WTC11 (cell line): Measurements from ENCODE around the gene CCDC175.

Experiments used
- CTCF ChIP-seq: fragments of 200-600 bp; IDR thresholded peaks from 2 replicates; pipeline ENCODE4 v1.8.0; 2022; ENCODE audit warnings: antibody characterized with exemption
- ETV6 ChIP-seq: sonication (generic); formaldehyde crosslinking; IDR thresholded peaks from 2 replicates; pipeline ENCODE4 v1.8.1; 2022; ENCODE audit warnings: mild to moderate bottlenecking, missing genetic modification reagents
- FOXP4 ChIP-seq: sonication (generic); formaldehyde crosslinking; IDR thresholded peaks from 2 replicates; pipeline ENCODE4 v1.8.0; 2022; ENCODE audit warnings: mild to moderate bottlenecking, missing genetic modification reagents
- JAZF1 ChIP-seq: fragments of 250-450 bp; sonication (Bioruptor Pico); IDR thresholded peaks from 2 replicates; pipeline ENCODE4 v1.9.0; 2021; ENCODE audit warnings: moderate library complexity, mild to moderate bottlenecking, inconsistent platforms
- MAX ChIP-seq: sonication (generic); formaldehyde crosslinking; IDR thresholded peaks from 2 replicates; pipeline ENCODE4 v1.8.0; 2022; ENCODE audit warnings: mild to moderate bottlenecking, missing genetic modification reagents
- SP1 ChIP-seq: sonication (generic); formaldehyde crosslinking; conservative IDR thresholded peaks from 2 replicates; pipeline ENCODE4 v1.8.1; 2022; ENCODE audit warnings: missing genetic modification reagents
- ZNF423 ChIP-seq: fragments of 250-450 bp; sonication (Bioruptor Pico); IDR thresholded peaks from 2 replicates; pipeline ENCODE4 v2.1.2; 2022; ENCODE audit warnings: mild to moderate bottlenecking, moderate library complexity
- ZNF532 ChIP-seq: fragments of 250-450 bp; sonication (Bioruptor Pico); IDR thresholded peaks from 2 replicates; pipeline ENCODE4 v1.9.0; 2021; ENCODE audit warnings: mild to moderate bottlenecking, borderline replicate concordance

- TF ChIP-seq CTCF, result no peak
- no peak for TF ChIP-seq JAZF1 (CRISPR knock-in tag)
- TF ChIP-seq SP1 (CRISPR knock-in tag), result no peak
- TF ChIP-seq ETV6 (CRISPR knock-in tag), result no peak
- TF ChIP-seq ZNF423, result no peak
- no peak for TF ChIP-seq MAX
- no peak for TF ChIP-seq FOXP4
- no peak for TF ChIP-seq ZNF532 (CRISPR knock-in tag)
Measured at GRCh38 chr14:59484639-59485175, 91.9 kb downstream of the CCDC175 start.
